Measurements from ENCODE around the gene CORO2A.
A peak's percentile ranks its signal among the peaks of the same experiment; 100 is the strongest.

Gene CORO2A

DNA sequence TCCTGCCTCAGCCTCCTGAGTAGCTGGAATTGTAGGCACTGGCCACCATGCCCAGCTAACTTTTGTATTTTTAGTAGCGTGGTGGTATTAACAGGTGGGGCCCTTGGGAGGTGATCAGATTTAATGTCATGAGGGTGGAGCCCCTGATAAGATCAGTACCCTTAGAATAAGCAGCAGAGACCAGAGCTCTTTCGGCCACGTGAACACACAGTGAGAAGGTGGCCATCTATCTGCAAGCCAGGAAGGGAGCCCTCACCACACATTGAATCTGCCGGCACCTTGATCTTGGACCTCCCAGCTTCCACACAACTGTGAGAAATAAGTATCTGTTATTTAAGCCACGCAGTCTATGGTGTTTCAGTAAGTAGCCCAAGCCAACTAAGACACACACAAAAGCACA is 40.5 kb upstream of the CORO2A start:
- TF ChIP-seq, protein P1, sequence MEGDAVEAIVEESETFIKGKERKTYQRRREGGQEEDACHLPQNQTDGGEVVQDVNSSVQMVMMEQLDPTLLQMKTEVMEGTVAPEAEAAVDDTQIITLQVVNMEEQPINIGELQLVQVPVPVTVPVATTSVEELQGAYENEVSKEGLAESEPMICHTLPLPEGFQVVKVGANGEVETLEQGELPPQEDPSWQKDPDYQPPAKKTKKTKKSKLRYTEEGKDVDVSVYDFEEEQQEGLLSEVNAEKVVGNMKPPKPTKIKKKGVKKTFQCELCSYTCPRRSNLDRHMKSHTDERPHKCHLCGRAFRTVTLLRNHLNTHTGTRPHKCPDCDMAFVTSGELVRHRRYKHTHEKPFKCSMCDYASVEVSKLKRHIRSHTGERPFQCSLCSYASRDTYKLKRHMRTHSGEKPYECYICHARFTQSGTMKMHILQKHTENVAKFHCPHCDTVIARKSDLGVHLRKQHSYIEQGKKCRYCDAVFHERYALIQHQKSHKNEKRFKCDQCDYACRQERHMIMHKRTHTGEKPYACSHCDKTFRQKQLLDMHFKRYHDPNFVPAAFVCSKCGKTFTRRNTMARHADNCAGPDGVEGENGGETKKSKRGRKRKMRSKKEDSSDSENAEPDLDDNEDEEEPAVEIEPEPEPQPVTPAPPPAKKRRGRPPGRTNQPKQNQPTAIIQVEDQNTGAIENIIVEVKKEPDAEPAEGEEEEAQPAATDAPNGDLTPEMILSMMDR (IDR thresholded peaks at IDR 0.05) = no peak
- no peak for TF ChIP-seq ZFX (IDR thresholded peaks at IDR 0.05; ENCODE audit: borderline replicate concordance)
- no peak overlapping the region for H3K27ac ChIP-seq

DNA sequence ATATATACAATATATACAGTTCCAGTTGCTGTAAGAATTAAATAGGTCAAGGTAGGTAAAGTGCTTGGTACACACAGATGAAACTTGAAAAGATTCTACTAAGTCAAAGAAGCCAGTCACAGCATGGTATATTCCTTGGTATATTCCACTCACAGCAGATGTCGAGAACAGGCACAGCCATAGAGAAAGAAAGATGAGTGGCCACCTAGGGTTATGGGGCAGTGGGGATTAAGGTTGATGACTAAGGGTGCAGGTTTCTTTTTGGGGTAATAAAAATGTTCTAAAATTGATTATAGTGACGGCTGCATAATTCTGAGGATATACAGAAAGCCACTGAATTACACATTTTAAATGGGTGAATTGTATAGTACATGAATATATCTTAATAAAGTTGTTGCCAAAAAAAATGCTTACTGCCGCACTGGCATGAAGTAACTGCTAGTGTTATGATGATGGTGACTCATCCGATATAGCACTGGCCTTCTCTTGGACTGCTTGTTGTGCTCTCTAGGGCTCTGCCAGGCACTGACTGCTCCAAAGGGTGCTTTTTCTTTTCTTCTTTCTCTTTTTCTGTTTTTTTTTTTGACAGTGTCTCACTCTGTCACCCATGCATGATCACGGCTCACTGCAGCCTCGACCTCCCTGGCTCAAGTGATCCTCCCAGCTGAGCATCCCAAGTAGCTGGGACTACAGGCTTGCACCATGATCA is 39.5 kb upstream of the CORO2A start:
- H3K27ac ChIP-seq = no peak overlapping the region
- no peak for TF ChIP-seq ZFX (IDR thresholded peaks at IDR 0.05; ENCODE audit: borderline replicate concordance)
- TF ChIP-seq, protein P1 (IDR thresholded peaks at IDR 0.05) = no peak

DNA sequence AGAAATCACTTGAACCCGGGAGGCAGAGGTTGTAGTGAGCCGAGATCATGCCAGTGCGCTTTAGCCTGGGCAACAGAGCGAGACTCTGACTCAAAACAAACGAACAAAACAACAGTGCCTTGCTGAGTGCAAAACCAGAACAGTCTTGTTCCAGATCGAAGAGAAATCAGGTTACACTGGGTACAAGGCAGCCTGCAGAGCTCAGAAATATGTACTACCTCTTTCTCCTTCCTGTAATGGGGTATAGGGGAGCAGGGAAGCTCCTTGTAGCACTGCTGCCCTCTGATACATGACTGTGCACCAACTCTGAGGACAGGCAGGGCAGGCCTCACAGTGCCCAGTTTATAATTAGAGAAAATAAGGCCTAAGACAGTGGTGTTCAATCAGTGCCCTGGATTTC is 38.4 kb upstream of the CORO2A start:
- peak overlapping the region; percentile 22; the same call in 1 of the 2 replicates for H3K27ac ChIP-seq
- no peak for TF ChIP-seq ZFX (IDR thresholded peaks at IDR 0.05; ENCODE audit: borderline replicate concordance)
- TF ChIP-seq, protein P1 (IDR thresholded peaks at IDR 0.05) = no peak

DNA sequence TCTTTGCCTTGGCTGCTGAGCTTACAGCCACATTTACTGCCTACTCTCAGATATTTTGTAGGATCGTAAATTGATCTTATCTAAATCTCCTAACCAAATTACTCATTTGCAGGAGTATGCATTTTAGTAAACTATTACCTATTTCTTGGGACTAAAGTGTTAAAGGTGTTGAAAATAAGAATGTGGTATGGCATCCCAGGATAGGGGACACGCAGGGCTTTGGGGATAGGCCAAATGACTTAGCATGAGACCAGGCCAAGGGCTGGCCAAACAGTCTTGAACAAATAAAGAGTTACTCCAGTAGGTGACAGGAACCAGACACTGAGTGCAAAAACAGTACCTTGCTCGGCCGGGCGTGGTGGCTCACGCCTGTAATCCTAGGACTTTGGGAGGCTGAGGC is 37.9 kb upstream of the CORO2A start:
- no peak for TF ChIP-seq ZFX (IDR thresholded peaks at IDR 0.05; ENCODE audit: borderline replicate concordance)
- TF ChIP-seq, protein P1 (IDR thresholded peaks at IDR 0.05) = no peak

DNA sequence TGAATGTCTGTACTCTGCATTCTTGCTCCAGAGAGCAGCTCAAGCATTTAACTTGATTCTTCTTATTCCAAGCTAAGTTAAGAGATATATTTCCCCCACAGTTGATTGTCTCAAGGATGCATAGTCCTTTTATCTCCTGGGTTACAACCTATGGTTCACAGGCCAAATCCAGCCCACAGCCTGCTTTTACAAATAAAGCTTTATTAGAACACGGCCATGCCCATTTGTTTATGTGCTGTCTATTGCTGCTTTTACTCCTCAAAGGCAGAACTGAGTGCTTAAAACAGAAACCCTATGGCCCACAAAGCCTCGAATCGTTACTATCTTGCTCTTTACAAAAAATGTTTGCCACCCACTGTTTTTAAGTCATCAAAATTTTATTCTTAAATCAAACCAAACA is 37.2 kb upstream of the CORO2A start:
- no peak overlapping the region for H3K27ac ChIP-seq
- TF ChIP-seq, protein P1 (IDR thresholded peaks at IDR 0.05) = no peak
- no peak for TF ChIP-seq ZFX (IDR thresholded peaks at IDR 0.05; ENCODE audit: borderline replicate concordance)

More for the DNA sequence above, 37.9 kb upstream of the CORO2A start:
- peak overlapping the region; percentile 22; the same call in 1 of the 2 replicates for H3K27ac ChIP-seq

DNA sequence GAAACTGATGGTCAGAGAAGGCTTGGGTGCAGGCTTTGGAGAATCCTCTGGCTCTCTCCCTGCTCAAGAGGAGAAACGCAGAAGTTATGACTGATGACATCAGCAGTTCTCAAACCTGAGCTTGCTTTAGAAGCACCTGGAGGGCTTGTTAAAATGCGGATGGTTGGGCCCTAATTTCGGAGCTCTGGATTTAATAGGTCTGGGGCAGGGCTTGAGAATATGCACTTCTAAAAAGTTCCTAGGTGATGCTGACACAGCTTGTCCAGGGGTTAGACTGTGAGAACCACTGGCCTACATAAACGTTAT is 36.6 kb upstream of the CORO2A start:
- H3K27ac ChIP-seq = no peak overlapping the region
- TF ChIP-seq, protein P1 (IDR thresholded peaks at IDR 0.05) = no peak
- no peak for TF ChIP-seq ZFX (IDR thresholded peaks at IDR 0.05; ENCODE audit: borderline replicate concordance)

DNA sequence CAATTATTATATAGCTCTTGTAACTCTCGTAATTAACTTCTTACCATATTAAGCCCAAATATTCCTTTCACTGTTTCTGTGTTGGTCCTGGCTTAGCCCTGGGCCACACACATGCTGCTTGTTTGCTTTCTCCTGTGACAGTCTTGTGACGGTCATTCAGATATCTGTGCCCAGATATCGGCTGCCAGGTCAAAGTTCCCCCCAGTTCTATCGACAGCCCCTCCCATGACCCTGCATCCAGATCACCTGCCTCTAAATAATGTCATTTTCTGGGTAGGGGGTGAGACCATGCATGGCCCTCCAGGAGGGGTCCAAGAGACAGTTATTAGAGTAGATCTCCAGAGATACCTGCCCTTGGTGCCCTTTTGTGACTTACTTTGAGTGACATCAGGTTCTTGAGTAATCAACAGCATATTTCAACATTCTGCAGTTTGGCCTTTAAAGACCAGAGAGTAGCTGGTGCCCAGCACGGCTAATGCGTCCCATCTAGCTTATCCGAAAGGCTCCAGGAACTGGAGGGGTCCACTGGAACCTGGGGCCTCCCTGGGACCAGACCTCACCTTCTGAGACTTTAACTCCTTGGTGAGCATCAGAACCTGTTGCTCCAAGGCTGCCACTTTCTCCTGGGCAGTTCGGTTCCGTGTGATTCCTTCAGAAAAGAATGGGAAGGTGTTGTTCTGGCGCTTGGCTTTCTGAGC is 36.1 kb upstream of the CORO2A start:
- H3K27ac ChIP-seq = no peak overlapping the region

More for the DNA sequence above, 36.1 kb upstream of the CORO2A start:
- TF ChIP-seq ZFX (IDR thresholded peaks at IDR 0.05; ENCODE audit: borderline replicate concordance) = no peak
- TF ChIP-seq, protein P1 (IDR thresholded peaks at IDR 0.05) = no peak
